Measurements from ENCODE around the gene COLEC12.

The COLEC12 gene

GRCh38 chr18:350953-351572 lies 149.4 kb downstream of the COLEC12 start:
- DNase-seq (ENCODE audit: extremely low read depth, low read depth): no peak
- TF ChIP-seq CTCF (IDR thresholded peaks at IDR 0.05; ENCODE audit: low read depth, low read length): no peak

- no peak for DNase-seq (ENCODE audit: extremely low read depth, low read depth)
- no peak for TF ChIP-seq CTCF (IDR thresholded peaks at IDR 0.05; ENCODE audit: low read depth, low read length)
These were observed 153.9 kb downstream of the COLEC12 start for GRCh38 chr18:346600-346999.

GRCh38 chr18:341102-341501 lies 159.4 kb downstream of the COLEC12 start:
- no peak for TF ChIP-seq CTCF (IDR thresholded peaks at IDR 0.05; ENCODE audit: low read depth, low read length)
- no peak for DNase-seq (ENCODE audit: extremely low read depth, low read depth)

- no peak for DNase-seq (ENCODE audit: extremely low read depth, low read depth)
- TF ChIP-seq CTCF (IDR thresholded peaks at IDR 0.05; ENCODE audit: low read depth, low read length): no peak
These were observed 160.5 kb downstream of the COLEC12 start for GRCh38 chr18:340044-340443.

GRCh38 chr18:339200-339599 lies 161.3 kb downstream of the COLEC12 start:
- no peak for TF ChIP-seq CTCF (IDR thresholded peaks at IDR 0.05; ENCODE audit: low read depth, low read length)
- DNase-seq (ENCODE audit: extremely low read depth, low read depth): no peak

GRCh38 chr18:336713-337112 lies 163.8 kb downstream of the COLEC12 start:
- no peak for DNase-seq (ENCODE audit: extremely low read depth, low read depth)
- TF ChIP-seq CTCF (IDR thresholded peaks at IDR 0.05; ENCODE audit: low read depth, low read length): no peak

- no peak for DNase-seq (ENCODE audit: extremely low read depth, low read depth)
These were observed 164.8 kb downstream of the COLEC12 start for GRCh38 chr18:335733-336132.

More at GRCh38 chr18:335733-336132, 164.8 kb downstream of the COLEC12 start:
- TF ChIP-seq CTCF (IDR thresholded peaks at IDR 0.05; ENCODE audit: low read depth, low read length): no peak
